H9 (cell line): Measurements from ENCODE around the gene CHMP6. TPM values are rescaled to one million over a fixed set of nuclear protein-coding genes. Genes with fewer than 3 reads are reported as not detected.

Experiments
- DNase-seq: peaks from one replicate; pipeline ENCODE4 v3.0.0-alpha.2; 2017
- H2AFZ ChIP-seq: one replicate; pipeline ENCODE4 v1.6.1; 2013; ENCODE audit warnings: mild to moderate bottlenecking, low read length, control low read depth, moderate library complexity
- H2AK5ac ChIP-seq: 2 replicates; pipeline ENCODE4 v1.6.1; 2013; ENCODE audit warnings: low read length, control low read depth, mixed read lengths; ENCODE audit not compliant: insufficient read length
- H2BK120ac ChIP-seq: one replicate; pipeline ENCODE4 v1.6.1; 2013; ENCODE audit warnings: low read depth, mild to moderate bottlenecking, low read length, control low read depth, inconsistent platforms; ENCODE audit not compliant: poor library complexity, severe bottlenecking
- H2BK12ac ChIP-seq: 2 replicates; pipeline ENCODE4 v1.6.1; 2013; ENCODE audit warnings: low read length, control low read depth, mixed read lengths, low read depth; ENCODE audit not compliant: insufficient read length
- H2BK15ac ChIP-seq: 2 replicates; pipeline ENCODE4 v1.6.1; 2013; ENCODE audit warnings: low read depth, low read length, control low read depth
- H2BK20ac ChIP-seq: one replicate; pipeline ENCODE4 v1.6.1; 2013; ENCODE audit warnings: low read depth, mild to moderate bottlenecking, low read length, control low read depth, inconsistent platforms; ENCODE audit not compliant: poor library complexity, severe bottlenecking
- H2BK5ac ChIP-seq: 2 replicates; pipeline ENCODE4 v1.6.1; 2013; ENCODE audit warnings: low read length, control low read depth, mixed read lengths; ENCODE audit not compliant: insufficient read length
- H3K14ac ChIP-seq: 2 replicates; pipeline ENCODE4 v1.6.1; 2013; ENCODE audit warnings: low read length, control low read depth; ENCODE audit not compliant: insufficient read depth
- H3K18ac ChIP-seq: 2 replicates; pipeline ENCODE4 v1.6.1; 2013; ENCODE audit warnings: low read depth, mild to moderate bottlenecking, mixed read lengths, low read length, control low read depth; ENCODE audit not compliant: insufficient read length
- H3K23ac ChIP-seq: 2 replicates; pipeline ENCODE4 v1.6.1; 2013; ENCODE audit warnings: low read length, control low read depth, mixed read lengths, low read depth; ENCODE audit not compliant: insufficient read length
- H3K23me2 ChIP-seq: 2 replicates; pipeline ENCODE4 v1.6.1; 2013; ENCODE audit warnings: low read depth, mild to moderate bottlenecking, mixed read lengths, low read length, control low read depth; ENCODE audit not compliant: insufficient read length, poor library complexity, severe bottlenecking
- H3K27ac ChIP-seq: 2 replicates; pipeline ENCODE4 v1.5.1; 2013; ENCODE audit warnings: low read length, control low read depth, mixed read lengths, low read depth; ENCODE audit not compliant: insufficient read length
- H3K27me3 ChIP-seq: 2 replicates; pipeline ENCODE4 v1.6.1; 2013; ENCODE audit warnings: low read length, control low read depth, inconsistent platforms; ENCODE audit not compliant: insufficient read depth
- H3K4ac ChIP-seq: 2 replicates; pipeline ENCODE4 v1.6.1; 2013; ENCODE audit warnings: low read depth, mild to moderate bottlenecking, control low read depth, inconsistent platforms, low read length, moderate library complexity
- H3K4me1 ChIP-seq: 2 replicates; pipeline ENCODE4 v1.6.1; 2013; ENCODE audit warnings: low read length, control low read depth, inconsistent platforms; ENCODE audit not compliant: insufficient read depth
- H3K4me2 ChIP-seq: 2 replicates; pipeline ENCODE4 v1.6.1; 2013; ENCODE audit warnings: low read length, control low read depth, mixed read lengths; ENCODE audit not compliant: insufficient read length, insufficient read depth
- H3K56ac ChIP-seq: 2 replicates; pipeline ENCODE4 v1.6.1; 2013; ENCODE audit warnings: low read depth, mild to moderate bottlenecking, mixed read lengths, low read length, control low read depth; ENCODE audit not compliant: insufficient read length
- H3K79me1 ChIP-seq: 2 replicates; pipeline ENCODE4 v1.6.1; 2013; ENCODE audit warnings: low read depth, mild to moderate bottlenecking, moderate library complexity, low read length, control low read depth, inconsistent platforms; ENCODE audit not compliant: insufficient read depth, poor library complexity, severe bottlenecking
- H3K79me2 ChIP-seq: 2 replicates; pipeline ENCODE4 v1.6.1; 2013; ENCODE audit warnings: low read length, control low read depth, inconsistent platforms; ENCODE audit not compliant: insufficient read depth
- H3K9ac ChIP-seq: 2 replicates; pipeline ENCODE4 v1.6.1; 2013; ENCODE audit warnings: low read length, control low read depth, mixed read lengths; ENCODE audit not compliant: insufficient read length; ENCODE audit errors: extremely low read depth
- H3K9me3 ChIP-seq: one replicate; pipeline ENCODE4 v1.6.1; 2013; ENCODE audit warnings: low read depth, low read length, inconsistent platforms; ENCODE audit not compliant: control insufficient read depth
- H3T11ph ChIP-seq: one replicate; pipeline ENCODE4 v1.6.1; 2013; ENCODE audit warnings: mild to moderate bottlenecking, low read length, control low read depth, inconsistent platforms
- H4K20me1 ChIP-seq: one replicate; pipeline ENCODE4 v1.6.1; 2013; ENCODE audit not compliant: control insufficient read depth, insufficient read length, insufficient read depth
- H4K5ac ChIP-seq: 2 replicates; pipeline ENCODE4 v1.6.1; 2013; ENCODE audit warnings: low read depth, mild to moderate bottlenecking, mixed read lengths, low read length, control low read depth; ENCODE audit not compliant: insufficient read length
- H4K8ac ChIP-seq: replicated peaks from 2 replicates; pipeline ENCODE4 v1.6.1; 2013; ENCODE audit warnings: low read length, control low read depth, mixed read lengths, low read depth; ENCODE audit not compliant: insufficient read length
- H4K91ac ChIP-seq: 2 replicates; pipeline ENCODE4 v1.6.1; 2013; ENCODE audit warnings: low read depth, mild to moderate bottlenecking, moderate library complexity, mixed read lengths, low read length, control low read depth; ENCODE audit not compliant: insufficient read length
- H3K27ac Mint-ChIP-seq, 3 experiments: 2 replicates in 2 of 3; 3 replicates in 1 of 3; pipeline ENCODE4 v1.8.0; 2020 to 2021; ENCODE audit warnings: mixed read lengths in 3 of 3, mild to moderate bottlenecking in 1 of 3, moderate library complexity in 1 of 3
- H3K27me3 Mint-ChIP-seq: 2 replicates; pipeline ENCODE4 v1.8.0; 2021; ENCODE audit warnings: low read depth, mild to moderate bottlenecking, moderate library complexity, mixed read lengths
- H3K36me3 Mint-ChIP-seq, 3 experiments: 2 replicates in 2 of 3; 3 replicates in 1 of 3; pipeline ENCODE4 v1.8.0; 2020 to 2021; ENCODE audit warnings: low read depth in 3 of 3, mixed read lengths in 3 of 3; ENCODE audit not compliant: insufficient read depth in 1 of 3
- H3K4me1 Mint-ChIP-seq, 2 experiments: 2 replicates each; pipeline ENCODE4 v1.8.0; 2020; ENCODE audit warnings: mixed read lengths in 2 of 2
- H3K4me3 Mint-ChIP-seq, 2 experiments: 2 replicates in 1 of 2; 3 replicates in 1 of 2; pipeline ENCODE4 v1.8.0; 2020 to 2021; ENCODE audit warnings: mild to moderate bottlenecking in 2 of 2, mixed read lengths in 2 of 2, moderate library complexity in 1 of 2
- H3K9me3 Mint-ChIP-seq, 2 experiments: 2 replicates in 1 of 2; 3 replicates in 1 of 2; pipeline ENCODE4 v1.8.0; 2020; ENCODE audit warnings: mild to moderate bottlenecking in 2 of 2, mixed read lengths in 2 of 2, moderate library complexity in 1 of 2
- CTCF ChIP-seq: fragments of 200-600 bp; sonication (generic); conservative IDR thresholded peaks from 3 replicates; pipeline ENCODE4 v1.8.0; 2021; ENCODE audit warnings: antibody characterized with exemption, mild to moderate bottlenecking
- WGBS: extraction: QIAGEN DNeasy Blood & Tissue Kit; methylation state at CpG from one replicate; pipeline ENCODE4 v1.1.7; 2013; ENCODE audit warnings: missing lambda C conversion rate, low lambda C conversion rate, mixed read lengths; ENCODE audit not compliant: insufficient read length; ENCODE audit errors: extremely low coverage; 5-methylcytosine and 5-hydroxymethylcytosine counted together
- total RNA-seq: library from RNA; stranded (reverse); gene quantifications from 2 replicates; pipeline ENCODE4 v1.2.1, GENCODE V29; 2021

The CHMP6 gene
- total RNA-seq, 1 experiment from 2014 or later, result 23.4 TPM

- H4K8ac ChIP-seq, result no peak overlapping the region
- H3K14ac ChIP-seq, result no peak overlapping the region
- H3K18ac ChIP-seq, result no peak overlapping the region
- H2BK12ac ChIP-seq, result no peak overlapping the region
- H3K27ac ChIP-seq, result no peak overlapping the region
- no peaks in the 10 kb centered on the region for H3K79me2 ChIP-seq
- Mint-ChIP-seq H3K4me3 (no peak overlapping the region), H3K4me1 (peaks cover 9 to 18% of the 10 kb centered on the region in 2 experiments), H3K9me3 (peaks cover 0 to 3% of the 10 kb centered on the region in 2 experiments; a peak in 1 of 5 replicates), H3K36me3 (peaks cover 0 to under 1% (median 0%) of the 10 kb centered on the region in 3 experiments; a peak in 1 of 7 replicates), H3K27me3 (peaks cover 27% of the 10 kb centered on the region), H3K27ac (no peak overlapping the region)
- H2BK5ac ChIP-seq, result no peak overlapping the region
- no peak overlapping the region for H2BK20ac ChIP-seq
- no peaks in the 10 kb centered on the region for H3K4me1 ChIP-seq
- peaks cover 2% of the 10 kb centered on the region for H3K23me2 ChIP-seq
- H3K27me3 ChIP-seq, result no peaks in the 10 kb centered on the region
- no peaks in the 10 kb centered on the region for H3K9me3 ChIP-seq
- TF ChIP-seq CTCF, result no peak
- no peak overlapping the region for H3K23ac ChIP-seq
- no peak overlapping the region for H2AFZ ChIP-seq
- H3K4ac ChIP-seq, result no peak overlapping the region
- DNase-seq, result no peak
- H4K91ac ChIP-seq, result no peak overlapping the region
- no peak overlapping the region for H2BK15ac ChIP-seq
- H2AK5ac ChIP-seq, result no peak overlapping the region
- H3K9ac ChIP-seq, result no peak overlapping the region
- H3K4me2 ChIP-seq, result no peak overlapping the region
- no peak overlapping the region for H4K5ac ChIP-seq
- no peak overlapping the region for H3T11ph ChIP-seq
- no peaks in the 10 kb centered on the region for H4K20me1 ChIP-seq
- no peak overlapping the region for H2BK120ac ChIP-seq
- no peaks in the 10 kb centered on the region for H3K79me1 ChIP-seq
- no CpG with 5 or more reads among the region's 15 CpGs for WGBS
- no peak overlapping the region for H3K56ac ChIP-seq
These were observed 35.4 kb downstream of the CHMP6 start for GRCh38 chr17:81027038-81027437.
